DND-41 (cell line): ENCODE measurements around the gene DACT1.

Source experiments
- EZH2 ChIP-seq: IDR thresholded peaks from 3 replicates; pipeline ENCODE4 v1.6.1; 2012; ENCODE audit warnings: borderline replicate concordance, low read depth, mild to moderate bottlenecking, moderate library complexity, low read length, inconsistent platforms; ENCODE audit not compliant: severe bottlenecking
- TF ChIP-seq, protein P1 (sequence below): IDR thresholded peaks from 2 replicates; pipeline ENCODE4 v1.5.1; 2012; ENCODE audit warnings: borderline replicate concordance, low read length, moderate library complexity, mild to moderate bottlenecking; ENCODE audit not compliant: poor library complexity, severe bottlenecking; ENCODE audit errors: extremely low read depth

GRCh38 chr14:58639842-58640484, 2.2 kb downstream of the DACT1 start:
- TF ChIP-seq, protein P1, sequence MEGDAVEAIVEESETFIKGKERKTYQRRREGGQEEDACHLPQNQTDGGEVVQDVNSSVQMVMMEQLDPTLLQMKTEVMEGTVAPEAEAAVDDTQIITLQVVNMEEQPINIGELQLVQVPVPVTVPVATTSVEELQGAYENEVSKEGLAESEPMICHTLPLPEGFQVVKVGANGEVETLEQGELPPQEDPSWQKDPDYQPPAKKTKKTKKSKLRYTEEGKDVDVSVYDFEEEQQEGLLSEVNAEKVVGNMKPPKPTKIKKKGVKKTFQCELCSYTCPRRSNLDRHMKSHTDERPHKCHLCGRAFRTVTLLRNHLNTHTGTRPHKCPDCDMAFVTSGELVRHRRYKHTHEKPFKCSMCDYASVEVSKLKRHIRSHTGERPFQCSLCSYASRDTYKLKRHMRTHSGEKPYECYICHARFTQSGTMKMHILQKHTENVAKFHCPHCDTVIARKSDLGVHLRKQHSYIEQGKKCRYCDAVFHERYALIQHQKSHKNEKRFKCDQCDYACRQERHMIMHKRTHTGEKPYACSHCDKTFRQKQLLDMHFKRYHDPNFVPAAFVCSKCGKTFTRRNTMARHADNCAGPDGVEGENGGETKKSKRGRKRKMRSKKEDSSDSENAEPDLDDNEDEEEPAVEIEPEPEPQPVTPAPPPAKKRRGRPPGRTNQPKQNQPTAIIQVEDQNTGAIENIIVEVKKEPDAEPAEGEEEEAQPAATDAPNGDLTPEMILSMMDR = peak; percentile 47
- no peak for TF ChIP-seq EZH2
